Neuronal stem cell (in vitro differentiated cells): ENCODE data around the gene CASP2.

Experiments used
- DNase-seq: peaks from one replicate; pipeline ENCODE4 v3.0.0-alpha.2; 2013; ENCODE audit warnings: low spot score
- H2AFZ ChIP-seq: one replicate; pipeline ENCODE4 v1.6.1; 2013; ENCODE audit warnings: mild to moderate bottlenecking, low read length, inconsistent platforms
- H2AK5ac ChIP-seq: 2 replicates; pipeline ENCODE4 v1.6.1; 2013; ENCODE audit warnings: low read depth, mild to moderate bottlenecking, inconsistent platforms, low read length, moderate library complexity, mixed read lengths
- H2BK120ac ChIP-seq: 2 replicates; pipeline ENCODE4 v1.6.1; 2013; ENCODE audit warnings: low read depth, mild to moderate bottlenecking, inconsistent platforms, low read length, moderate library complexity, mixed read lengths
- H2BK12ac ChIP-seq: one replicate; pipeline ENCODE4 v1.6.1; 2013; ENCODE audit warnings: low read length, inconsistent platforms
- H2BK15ac ChIP-seq: 2 replicates; pipeline ENCODE4 v1.6.1; 2013; ENCODE audit warnings: mild to moderate bottlenecking, low read length, inconsistent platforms, mixed read lengths
- H2BK5ac ChIP-seq: one replicate; pipeline ENCODE4 v1.6.1; 2013; ENCODE audit warnings: inconsistent platforms, mild to moderate bottlenecking, low read length, moderate library complexity
- H3K14ac ChIP-seq: one replicate; pipeline ENCODE4 v1.6.1; 2013; ENCODE audit warnings: low read length, inconsistent platforms
- H3K18ac ChIP-seq: 2 replicates; pipeline ENCODE4 v1.6.1; 2013; ENCODE audit warnings: low read length, inconsistent platforms
- H3K23ac ChIP-seq: 2 replicates; pipeline ENCODE4 v1.6.1; 2013; ENCODE audit warnings: low read depth, mild to moderate bottlenecking, mixed read lengths, low read length, inconsistent platforms; ENCODE audit not compliant: poor library complexity
- H3K27ac ChIP-seq: replicated peaks from 3 replicates; pipeline ENCODE4 v1.5.1; 2013; ENCODE audit warnings: low read length, inconsistent platforms
- H3K27me3 ChIP-seq, 3 experiments: 2 replicates each; pipeline ENCODE4 v1.6.1; 2013; ENCODE audit warnings: low read length in 3 of 3, mild to moderate bottlenecking in 2 of 3, inconsistent platforms in 1 of 3, low read depth in 1 of 3, mixed read lengths in 1 of 3, moderate library complexity in 1 of 3; ENCODE audit not compliant: control insufficient read depth in 3 of 3, insufficient read depth in 3 of 3
- H3K36me3 ChIP-seq, 2 donors: replicated peaks in 1 of 2; 2 replicates each; pipeline ENCODE4 v1.6.1; 2013; ENCODE audit warnings: low read length in 2 of 2; ENCODE audit not compliant: control insufficient read depth in 2 of 2, insufficient read depth in 2 of 2
- H3K4ac ChIP-seq: 2 replicates; pipeline ENCODE4 v1.6.1; 2013; ENCODE audit warnings: inconsistent platforms, mild to moderate bottlenecking, low read length, moderate library complexity
- H3K4me1 ChIP-seq, 2 donors: 1 replicate in 1 of 2; 2 replicates in 1 of 2; pipeline ENCODE4 v1.6.1; 2013; ENCODE audit warnings: low read length in 2 of 2, low read depth in 1 of 2; ENCODE audit not compliant: control insufficient read depth in 2 of 2, insufficient read depth in 1 of 2
- H3K4me2 ChIP-seq: one replicate; pipeline ENCODE4 v1.6.1; 2013; ENCODE audit warnings: mild to moderate bottlenecking, low read length, inconsistent platforms; ENCODE audit not compliant: insufficient read depth, poor library complexity, severe bottlenecking
- H3K4me3 ChIP-seq, 2 donors: 2 replicates each; pipeline ENCODE4 v1.5.1; 2013; ENCODE audit warnings: low read length in 2 of 2, mild to moderate bottlenecking in 2 of 2, inconsistent platforms in 1 of 2, moderate library complexity in 1 of 2
- H3K79me1 ChIP-seq: one replicate; pipeline ENCODE4 v1.6.1; 2013; ENCODE audit warnings: low read depth, mild to moderate bottlenecking, inconsistent platforms, low read length, moderate library complexity
- H3K9ac ChIP-seq: one replicate; pipeline ENCODE4 v1.6.1; 2013; ENCODE audit warnings: mild to moderate bottlenecking, low read depth, low read length, inconsistent platforms; ENCODE audit not compliant: poor library complexity
- H3K9me3 ChIP-seq, 2 donors: replicated peaks in 1 of 2; 2 replicates each; pipeline versions ENCODE3 to v1.6.1; 2013; ENCODE audit warnings: low read length in 2 of 2, mild to moderate bottlenecking in 2 of 2, inconsistent platforms in 1 of 2, low read depth in 1 of 2, mixed read lengths in 1 of 2, moderate library complexity in 1 of 2; ENCODE audit not compliant: control insufficient read depth in 2 of 2, insufficient read depth in 1 of 2
- H4K8ac ChIP-seq: one replicate; pipeline ENCODE4 v1.6.1; 2013; ENCODE audit warnings: low read depth, mild to moderate bottlenecking, inconsistent platforms, low read length, moderate library complexity
- H4K91ac ChIP-seq: one replicate; pipeline ENCODE4 v1.6.1; 2013; ENCODE audit warnings: low read length, low read depth, mild to moderate bottlenecking, inconsistent platforms; ENCODE audit not compliant: poor library complexity
- WGBS, 2 donors: extraction: QIAGEN DNeasy Blood & Tissue Kit; methylation state at CpG; one replicate each; pipeline ENCODE4 v1.1.7; 2013; ENCODE audit warnings: missing lambda C conversion rate in 2 of 2, mixed read lengths in 1 of 2; ENCODE audit not compliant: insufficient read length in 2 of 2, insufficient replicate concordance in 1 of 2; ENCODE audit errors: extremely low coverage in 2 of 2; 5-methylcytosine and 5-hydroxymethylcytosine counted together

CASP2 gene

DNA sequence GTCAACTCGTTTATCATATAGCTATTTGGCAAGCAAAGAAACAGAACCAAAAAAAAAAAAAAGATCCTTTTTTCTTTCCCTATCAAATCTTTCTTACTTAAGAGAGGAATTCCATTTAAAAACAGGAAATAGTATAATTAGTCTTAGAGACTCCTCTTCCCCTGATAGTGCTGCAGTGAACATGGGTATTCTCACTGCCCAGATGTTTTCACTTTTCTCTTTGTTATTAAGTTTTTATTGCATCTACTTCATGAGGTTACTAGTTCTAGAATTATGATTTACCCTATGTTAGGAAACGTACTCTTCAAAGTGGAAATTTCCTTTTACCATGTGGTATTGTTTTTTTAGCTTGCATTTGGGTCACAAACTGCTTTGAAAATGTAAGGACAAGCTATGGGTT is 8.5 kb downstream of the CASP2 start:
- no peak overlapping the region for H2BK15ac ChIP-seq
- peaks cover 47 to 98% of the 10 kb centered on the region in 2 donors for H3K36me3 ChIP-seq
- no peak overlapping the region for H3K14ac ChIP-seq
- no peaks in the 10 kb centered on the region for H3K27me3 ChIP-seq
- no peak overlapping the region for H2BK5ac ChIP-seq
- H2BK12ac ChIP-seq: no peak overlapping the region
- no peak overlapping the region for H3K18ac ChIP-seq
- H4K8ac ChIP-seq: no peak overlapping the region
- H3K4me3 ChIP-seq: no peak overlapping the region
- H3K4ac ChIP-seq: no peak overlapping the region
- H3K4me1 ChIP-seq: no peaks in the 10 kb centered on the region
- H3K9ac ChIP-seq: no peak overlapping the region
- H2AFZ ChIP-seq: no peak overlapping the region
- H3K79me1 ChIP-seq: peaks cover 6% of the 10 kb centered on the region
- no peak overlapping the region for H3K27ac ChIP-seq
- H3K9me3 ChIP-seq: no peaks in the 10 kb centered on the region
- H2AK5ac ChIP-seq: no peak overlapping the region
- no peak overlapping the region for H2BK120ac ChIP-seq
- WGBS, 2 donors: no CpG with 5 or more reads among the region's 2 CpGs
- H3K4me2 ChIP-seq: no peak overlapping the region
- DNase-seq: no peak
- no peak overlapping the region for H4K91ac ChIP-seq
- no peak overlapping the region for H3K23ac ChIP-seq

- H3K4ac ChIP-seq: no peak overlapping the region
- no peak overlapping the region for H2BK5ac ChIP-seq
- H2BK12ac ChIP-seq: no peak overlapping the region
- no peaks in the 10 kb centered on the region for H3K9me3 ChIP-seq
- H3K4me1 ChIP-seq: no peaks in the 10 kb centered on the region
- H3K27me3 ChIP-seq: no peaks in the 10 kb centered on the region
- no peak overlapping the region for H2BK120ac ChIP-seq
- peaks cover 46 to 98% of the 10 kb centered on the region in 2 donors for H3K36me3 ChIP-seq
- no peak overlapping the region for H4K8ac ChIP-seq
- no peak overlapping the region for H3K4me2 ChIP-seq
- H4K91ac ChIP-seq: no peak overlapping the region
- peaks cover 6% of the 10 kb centered on the region for H3K79me1 ChIP-seq
- no peak overlapping the region for H2BK15ac ChIP-seq
- DNase-seq: no peak
- no peak overlapping the region for H3K18ac ChIP-seq
- no peak overlapping the region for H2AFZ ChIP-seq
- WGBS, 2 donors: no CpG with 5 or more reads among the region's 2 CpGs
- no peak overlapping the region for H3K27ac ChIP-seq
- no peak overlapping the region for H3K23ac ChIP-seq
- H3K14ac ChIP-seq: no peak overlapping the region
- no peak overlapping the region for H3K9ac ChIP-seq
- H3K4me3 ChIP-seq: no peak overlapping the region
- H2AK5ac ChIP-seq: no peak overlapping the region
Measured at GRCh38 chr7:143299346-143299745, 11.2 kb downstream of the CASP2 start.

DNA sequence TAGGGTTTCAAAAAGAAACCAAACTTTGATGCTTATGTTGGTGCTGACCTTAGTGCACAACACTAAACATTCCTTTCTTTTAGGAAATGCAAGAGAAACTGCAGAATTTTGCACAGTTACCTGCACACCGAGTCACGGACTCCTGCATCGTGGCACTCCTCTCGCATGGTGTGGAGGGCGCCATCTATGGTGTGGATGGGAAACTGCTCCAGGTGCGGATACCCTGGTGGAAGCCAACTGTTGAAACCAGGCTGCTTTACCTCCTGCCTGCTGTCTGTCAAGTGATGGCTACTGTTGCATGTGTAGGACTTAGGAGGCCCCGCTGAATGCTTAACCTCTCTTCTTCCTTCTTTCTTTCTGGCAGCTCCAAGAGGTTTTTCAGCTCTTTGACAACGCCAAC is 11.7 kb downstream of the CASP2 start:
- Histone ChIP-seq H3K18ac (no peak overlapping the region), H2AK5ac (no peak overlapping the region), H3K79me1 (peaks cover 2% of the 10 kb centered on the region), H3K9me3 (no peaks in the 10 kb centered on the region), H3K9ac (no peak overlapping the region), H4K8ac (no peak overlapping the region), H2BK15ac (no peak overlapping the region), H2AFZ (no peak overlapping the region), H3K23ac (no peak overlapping the region), H3K4me1 (no peaks in the 10 kb centered on the region), H3K14ac (no peak overlapping the region), H4K91ac (no peak overlapping the region), H2BK5ac (no peak overlapping the region), H3K4me2 (no peak overlapping the region), H3K4ac (no peak overlapping the region), H3K27me3 (no peaks in the 10 kb centered on the region), H3K36me3 (peaks cover 47 to 98% of the 10 kb centered on the region in 2 donors), H2BK120ac (no peak overlapping the region), H3K27ac (no peak overlapping the region), H3K4me3 (no peak overlapping the region), H2BK12ac (no peak overlapping the region)
- WGBS, 2 donors: no CpG with 5 or more reads among the region's 8 CpGs
- no peak for DNase-seq

DNA sequence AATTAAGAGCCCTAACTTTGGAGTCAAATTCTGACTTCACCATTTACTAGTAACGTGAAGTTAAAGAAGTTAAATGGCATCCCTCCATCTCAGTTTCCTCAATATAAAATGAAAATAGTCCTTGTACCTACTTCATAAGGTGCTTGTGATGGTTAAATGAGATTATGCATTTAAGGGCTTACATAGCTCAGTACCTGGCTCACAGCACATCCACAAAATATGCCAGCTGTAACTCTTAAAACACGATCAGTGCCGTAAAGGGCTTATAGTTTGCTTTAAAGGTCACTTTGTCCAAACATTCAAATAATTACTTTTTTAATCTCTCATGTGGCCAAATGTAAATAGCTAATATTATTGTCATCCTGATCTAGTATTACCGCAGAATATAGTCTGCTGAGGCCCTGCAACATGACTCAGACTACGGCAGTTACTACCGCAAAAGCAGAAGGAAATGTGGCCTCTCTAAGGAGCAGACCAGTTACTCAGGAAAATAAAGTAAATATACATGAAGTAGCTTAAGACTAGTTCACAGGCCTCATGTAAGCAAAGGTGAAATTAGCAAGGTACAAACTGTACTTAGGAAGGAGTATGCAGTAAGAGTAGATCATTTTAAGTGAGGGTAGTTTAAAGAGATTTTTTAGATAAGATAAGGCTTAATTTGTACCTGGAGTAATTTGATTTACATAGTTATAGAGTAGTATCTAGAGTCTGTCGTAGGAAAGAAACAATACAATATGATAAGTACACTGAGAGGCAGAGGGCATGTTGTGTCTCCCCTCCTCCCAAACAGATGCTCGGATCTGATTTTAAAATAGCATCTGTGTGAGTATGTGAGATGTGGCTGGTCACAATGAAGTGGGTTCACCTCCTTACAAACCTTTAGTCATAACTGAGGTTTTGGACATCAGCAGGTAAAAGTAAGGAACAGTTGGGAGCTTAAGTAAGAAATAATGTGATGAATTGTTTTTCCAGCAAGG is 13.1 kb downstream of the CASP2 start:
- H3K14ac ChIP-seq: no peak overlapping the region
- H3K18ac ChIP-seq: no peak overlapping the region
- no peaks in the 10 kb centered on the region for H3K27me3 ChIP-seq
- DNase-seq: no peak
- H3K27ac ChIP-seq: no peak overlapping the region
- H3K4me1 ChIP-seq: no peaks in the 10 kb centered on the region
- H4K8ac ChIP-seq: no peak overlapping the region
- no peak overlapping the region for H3K4me2 ChIP-seq
- H2BK12ac ChIP-seq: no peak overlapping the region
- no peak overlapping the region for H3K23ac ChIP-seq
- H3K4ac ChIP-seq: no peak overlapping the region
- no peak overlapping the region for H2BK5ac ChIP-seq
- no peak overlapping the region for H2BK15ac ChIP-seq
- H2BK120ac ChIP-seq: no peak overlapping the region
- H2AFZ ChIP-seq: no peak overlapping the region
- H4K91ac ChIP-seq: no peak overlapping the region
- H3K4me3 ChIP-seq: no peak overlapping the region
- peaks cover 2% of the 10 kb centered on the region for H3K79me1 ChIP-seq
- no peak overlapping the region for H2AK5ac ChIP-seq
- peaks cover 51 to 98% of the 10 kb centered on the region in 2 donors for H3K36me3 ChIP-seq
- no CpG with 5 or more reads among the region's 8 CpGs for WGBS, 2 donors
- H3K9me3 ChIP-seq: no peaks in the 10 kb centered on the region
- no peak overlapping the region for H3K9ac ChIP-seq
